KMS-11 (cell line): ENCODE measurements around the gene LRRN4.

Experiments used
- H2AFZ ChIP-seq: fragments of 200-600 bp; sonication (generic); 2 replicates; pipeline ENCODE4 v1.6.1; 2016; ENCODE audit warnings: antibody characterized with exemption, mixed run types, low read depth
- H3K27ac ChIP-seq: fragments of 200-600 bp; sonication (generic); 2 replicates; pipeline ENCODE4 v1.6.1; 2016; ENCODE audit warnings: mild to moderate bottlenecking, mixed run types
- H3K27me3 ChIP-seq: fragments of 200-600 bp; sonication (generic); 2 replicates; pipeline ENCODE4 v1.6.1; 2017; ENCODE audit warnings: mild to moderate bottlenecking, low read depth, mixed run types, moderate library complexity; ENCODE audit not compliant: insufficient read depth
- H3K36me3 ChIP-seq: fragments of 200-600 bp; sonication (generic); 2 replicates; pipeline ENCODE4 v1.6.1; 2017; ENCODE audit warnings: mild to moderate bottlenecking, mixed run types; ENCODE audit not compliant: insufficient read depth
- H3K4me1 ChIP-seq: fragments of 200-600 bp; sonication (generic); 2 replicates; pipeline ENCODE4 v1.6.1; 2016; ENCODE audit warnings: mild to moderate bottlenecking, low read depth, mixed run types; ENCODE audit not compliant: poor library complexity, severe bottlenecking
- H3K4me2 ChIP-seq: fragments of 200-600 bp; sonication (generic); 2 replicates; pipeline ENCODE4 v1.7.0; 2016; ENCODE audit warnings: mild to moderate bottlenecking, mixed run types
- H3K4me3 ChIP-seq: fragments of 200-600 bp; sonication (generic); IDR thresholded peaks from 2 replicates; pipeline ENCODE4 v1.6.1; 2017; ENCODE audit warnings: low read depth, low read length, mixed read lengths; ENCODE audit not compliant: insufficient read depth
- H3K79me2 ChIP-seq: fragments of 200-600 bp; sonication (generic); 2 replicates; pipeline ENCODE4 v1.6.1; 2016; ENCODE audit warnings: low read depth, mixed run types; ENCODE audit not compliant: insufficient read depth
- H3K9ac ChIP-seq: fragments of 200-600 bp; sonication (generic); 2 replicates; pipeline ENCODE4 v1.6.1; 2016; ENCODE audit warnings: mild to moderate bottlenecking, mixed run types
- H4K20me1 ChIP-seq: fragments of 200-600 bp; sonication (generic); 2 replicates; pipeline ENCODE4 v1.6.1; 2016; ENCODE audit warnings: mild to moderate bottlenecking, mixed run types; ENCODE audit not compliant: insufficient read depth
- CTCF ChIP-seq: fragments of 200-600 bp; sonication (generic); conservative IDR thresholded peaks from 2 replicates; pipeline ENCODE4 v1.6.1; 2017; ENCODE audit warnings: low read depth, mild to moderate bottlenecking, antibody characterized with exemption, low read length, moderate library complexity, mixed read lengths

LRRN4 gene

GRCh38 chr20:6091661-6092060 is 37.8 kb upstream of the LRRN4 start:
- no peaks in the 10 kb centered on the region for H4K20me1 ChIP-seq
- no peak overlapping the region for H2AFZ ChIP-seq
- H3K4me1 ChIP-seq: no peaks in the 10 kb centered on the region
- no peak for TF ChIP-seq CTCF
- H3K79me2 ChIP-seq: no peaks in the 10 kb centered on the region
- no peak overlapping the region for H3K27ac ChIP-seq
- H3K4me3 ChIP-seq: no peak overlapping the region
- no peak overlapping the region for H3K4me2 ChIP-seq
- no peaks in the 10 kb centered on the region for H3K27me3 ChIP-seq
- no peak overlapping the region for H3K9ac ChIP-seq
- H3K36me3 ChIP-seq: peaks cover 13% of the 10 kb centered on the region; the same call in 1 of the 2 replicates

- H3K9ac ChIP-seq: no peak overlapping the region
- H4K20me1 ChIP-seq: no peaks in the 10 kb centered on the region
- no peak overlapping the region for H3K27ac ChIP-seq
- H3K36me3 ChIP-seq: peaks cover 11% of the 10 kb centered on the region; the same call in 1 of the 2 replicates
- H3K4me1 ChIP-seq: no peaks in the 10 kb centered on the region
- H3K27me3 ChIP-seq: no peaks in the 10 kb centered on the region
- H3K4me3 ChIP-seq: no peak overlapping the region
- no peaks in the 10 kb centered on the region for H3K79me2 ChIP-seq
- H2AFZ ChIP-seq: no peak overlapping the region
- no peak for TF ChIP-seq CTCF
- H3K4me2 ChIP-seq: no peak overlapping the region
These were observed 33.0 kb upstream of the LRRN4 start for GRCh38 chr20:6086868-6087267.

GRCh38 chr20:6083926-6084325 is 30.1 kb upstream of the LRRN4 start:
- no peak for TF ChIP-seq CTCF

GRCh38 chr20:6081236-6081635 is 27.4 kb upstream of the LRRN4 start:
- Histone ChIP-seq H3K4me1 (peaks cover 26% of the 10 kb centered on the region), H3K4me3 (no peak overlapping the region), H2AFZ (no peak overlapping the region), H3K4me2 (no peak overlapping the region), H4K20me1 (no peaks in the 10 kb centered on the region), H3K79me2 (no peaks in the 10 kb centered on the region), H3K36me3 (peaks cover 10% of the 10 kb centered on the region; the same call in 1 of the 2 replicates), H3K9ac (no peak overlapping the region), H3K27me3 (no peaks in the 10 kb centered on the region), H3K27ac (no peak overlapping the region)
- no peak for TF ChIP-seq CTCF

More at GRCh38 chr20:6083926-6084325, 30.1 kb upstream of the LRRN4 start:
- Histone ChIP-seq H3K4me2 (no peak overlapping the region), H3K79me2 (no peaks in the 10 kb centered on the region), H2AFZ (no peak overlapping the region), H3K36me3 (peaks cover 11% of the 10 kb centered on the region; the same call in 1 of the 2 replicates), H4K20me1 (no peaks in the 10 kb centered on the region), H3K4me3 (no peak overlapping the region), H3K27me3 (no peaks in the 10 kb centered on the region), H3K4me1 (peaks cover 11% of the 10 kb centered on the region), H3K27ac (no peak overlapping the region), H3K9ac (no peak overlapping the region)

GRCh38 chr20:6079016-6079415 is 25.2 kb upstream of the LRRN4 start:
- no peak overlapping the region for H3K27ac ChIP-seq
- H3K4me2 ChIP-seq: no peak overlapping the region; the same call in 1 of the 2 replicates
- TF ChIP-seq CTCF: no peak
- no peak overlapping the region for H2AFZ ChIP-seq
- H3K27me3 ChIP-seq: no peaks in the 10 kb centered on the region
- H3K9ac ChIP-seq: no peak overlapping the region
- no peaks in the 10 kb centered on the region for H3K79me2 ChIP-seq
- 0 out of 2 replicates have a peak, but pooled peaks cover 4% of the 10 kb centered on the region for H3K36me3 ChIP-seq
- no peak overlapping the region for H3K4me3 ChIP-seq
- peaks cover 36% of the 10 kb centered on the region for H3K4me1 ChIP-seq
- no peaks in the 10 kb centered on the region for H4K20me1 ChIP-seq
